Keratinocyte (primary cell): Measurements from ENCODE around the gene ZZZ3.

Source experiments
- CTCF ChIP-seq, 3 experiments: IDR thresholded peaks in 1 of 3; conservative IDR thresholded peaks in 1 of 3; optimal IDR thresholded peaks in 1 of 3; 2 replicates in 2 of 3; 3 replicates in 1 of 3; pipeline versions ENCODE3 to v1.5.1; 2011; ENCODE audit warnings: low read length in 3 of 3, mild to moderate bottlenecking in 3 of 3, moderate library complexity in 2 of 3, control low read depth in 1 of 3, inconsistent platforms in 1 of 3; ENCODE audit not compliant: insufficient read depth in 2 of 3; ENCODE audit errors: extremely low read depth in 1 of 3
- EZH2 ChIP-seq: IDR thresholded peaks from one replicate; pipeline ENCODE4 v1.6.1; 2012; ENCODE audit warnings: inconsistent platforms, mild to moderate bottlenecking, low read length, moderate library complexity

GRCh38 chr1:77658271-77658670 lies 24.2 kb downstream of the ZZZ3 start:
- TF ChIP-seq CTCF (optimal IDR thresholded peaks at IDR 0.05 in 1 of 3, IDR thresholded peaks at IDR 0.05 in 1 of 3, conservative IDR thresholded peaks at IDR 0.05 in 1 of 3; ENCODE audit: extremely low read depth in 1 of 3, insufficient read depth in 2 of 3, low read length in 3 of 3) (no peak), EZH2 (no peak)
